ENCODE measurements around the gene KIF1B.
A peak's percentile ranks its signal among the peaks of the same experiment; 100 is the strongest.

Gene KIF1B

GRCh38 chr1:10207810-10208209 lies 2.6 kb upstream of the KIF1B start:
- Histone ChIP-seq H3K36me3 (ENCODE audit: control insufficient read depth, insufficient read depth, low read length) (no peaks in the 10 kb centered on the region), H3K4me1 (no peaks in the 10 kb centered on the region), H3K27ac (no peak overlapping the region), H3K9me3 (ENCODE audit: control insufficient read depth, low read length) (no peaks in the 10 kb centered on the region), H3K27me3 (ENCODE audit: control insufficient read depth, insufficient read depth, low read length) (no peaks in the 10 kb centered on the region), H3K4me3 (ENCODE audit: low read depth, low read length) (no peak overlapping the region), H3K79me2 (no peaks in the 10 kb centered on the region), H2AFZ (no peak overlapping the region), H3K4me2 (ENCODE audit: low read length) (no peak overlapping the region), H3K9ac (no peak overlapping the region)
- no peak for TF ChIP-seq CTCF (IDR thresholded peaks at IDR 0.05)

- Histone ChIP-seq H3K27ac (no peak overlapping the region), H3K79me2 (no peaks in the 10 kb centered on the region), H3K4me1 (no peaks in the 10 kb centered on the region), H3K36me3 (ENCODE audit: control insufficient read depth, insufficient read depth, low read length) (no peaks in the 10 kb centered on the region), H3K4me2 (ENCODE audit: low read length) (no peak overlapping the region), H3K27me3 (ENCODE audit: control insufficient read depth, insufficient read depth, low read length) (no peaks in the 10 kb centered on the region), H3K4me3 (ENCODE audit: low read depth, low read length) (no peak overlapping the region), H3K9me3 (ENCODE audit: control insufficient read depth, low read length) (no peaks in the 10 kb centered on the region), H2AFZ (no peak overlapping the region), H3K9ac (no peak overlapping the region)
- TF ChIP-seq CTCF (IDR thresholded peaks at IDR 0.05) = no peak
These were observed 1.8 kb upstream of the KIF1B start for GRCh38 chr1:10208537-10208936.

- Histone ChIP-seq H3K79me2 (no peaks in the 10 kb centered on the region), H3K27ac (peak overlapping the region; percentile 95), H3K9me3 (ENCODE audit: control insufficient read depth, low read length) (no peaks in the 10 kb centered on the region), H3K36me3 (ENCODE audit: control insufficient read depth, insufficient read depth, low read length) (no peaks in the 10 kb centered on the region), H3K4me1 (no peaks in the 10 kb centered on the region), H3K9ac (no peak overlapping the region), H3K27me3 (ENCODE audit: control insufficient read depth, insufficient read depth, low read length) (no peaks in the 10 kb centered on the region), H3K4me2 (ENCODE audit: low read length) (peak overlapping the region; percentile 98), H3K4me3 (ENCODE audit: low read depth, low read length) (peak overlapping the region; percentile 89), H2AFZ (peak overlapping the region; percentile 97)
- no peak for TF ChIP-seq CTCF (IDR thresholded peaks at IDR 0.05)
These were observed 823 bp upstream of the KIF1B start for GRCh38 chr1:10209590-10209904.

- no peaks in the 10 kb centered on the region for H3K27me3 ChIP-seq (ENCODE audit: control insufficient read depth, insufficient read depth, low read length)
- H2AFZ ChIP-seq = peak overlapping the region; percentile 86
- peaks cover 12% of the 10 kb centered on the region for H3K79me2 ChIP-seq
- H3K4me1 ChIP-seq = no peaks in the 10 kb centered on the region
- peak overlapping the region; percentile 98 for H3K4me2 ChIP-seq (ENCODE audit: low read length)
- no peaks in the 10 kb centered on the region for H3K9me3 ChIP-seq (ENCODE audit: control insufficient read depth, low read length)
- H3K27ac ChIP-seq = peak overlapping the region; percentile 95
- no peaks in the 10 kb centered on the region for H3K36me3 ChIP-seq (ENCODE audit: control insufficient read depth, insufficient read depth, low read length)
- H3K9ac ChIP-seq = peak overlapping the region; percentile 67
- no peak for TF ChIP-seq CTCF (IDR thresholded peaks at IDR 0.05)
- H3K4me3 ChIP-seq (ENCODE audit: low read depth, low read length) = peak overlapping the region; percentile 91
These were observed 753 bp downstream of the KIF1B start for GRCh38 chr1:10210841-10211804.
